Measurements from ENCODE around the gene ALDH1B1.

- TF ChIP-seq POLR2A (IDR thresholded peaks at IDR 0.05; ENCODE audit: low read depth, low read length) = no peak
- no peak for TF ChIP-seq TAF1 (IDR thresholded peaks at IDR 0.05; ENCODE audit: low read depth, low read length)
- no peak for TF ChIP-seq POLR2AphosphoS5 (IDR thresholded peaks at IDR 0.05; ENCODE audit: low read depth, low read length)
These were observed 44.8 kb downstream of the ALDH1B1 start for GRCh38 chr9:38437193-38437823.

All from GM12891 (cell line).